HG03095 (cell line): ENCODE measurements around the gene AFAP1.
"Not testable (repeated sequence)": the region's sequence is repeated elsewhere in the genome, so short reads cannot be mapped to it uniquely, and the experiment has no call there.

ENCODE experiments used
- ATAC-seq: cut with Tn5 transposase; IDR thresholded peaks from one replicate; pipeline ENCODE4 v1.9.1; 2021; ENCODE audit warnings: moderate library complexity; ENCODE audit not compliant: unreplicated experiment

AFAP1 gene

DNA sequence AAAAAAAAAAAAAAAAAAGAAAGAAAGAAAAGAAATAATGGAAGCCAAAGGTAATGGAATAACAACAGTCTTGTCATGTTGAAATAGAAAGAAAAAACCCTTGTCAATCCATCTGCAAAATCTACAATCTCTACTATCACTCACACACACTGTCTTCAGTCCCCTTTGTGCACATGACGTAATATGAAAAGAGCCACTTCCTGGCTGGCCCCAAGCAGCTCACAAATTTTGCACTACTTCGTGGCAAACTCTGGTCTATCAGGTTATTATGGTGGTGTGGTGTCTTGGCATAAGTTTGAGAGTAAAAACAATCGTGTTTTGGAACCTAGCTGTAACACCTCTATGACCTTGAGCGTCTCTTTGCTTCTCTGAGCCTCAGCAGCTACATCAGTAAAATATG is 8.3 kb upstream of the AFAP1 start:
- ATAC-seq = no peak

DNA sequence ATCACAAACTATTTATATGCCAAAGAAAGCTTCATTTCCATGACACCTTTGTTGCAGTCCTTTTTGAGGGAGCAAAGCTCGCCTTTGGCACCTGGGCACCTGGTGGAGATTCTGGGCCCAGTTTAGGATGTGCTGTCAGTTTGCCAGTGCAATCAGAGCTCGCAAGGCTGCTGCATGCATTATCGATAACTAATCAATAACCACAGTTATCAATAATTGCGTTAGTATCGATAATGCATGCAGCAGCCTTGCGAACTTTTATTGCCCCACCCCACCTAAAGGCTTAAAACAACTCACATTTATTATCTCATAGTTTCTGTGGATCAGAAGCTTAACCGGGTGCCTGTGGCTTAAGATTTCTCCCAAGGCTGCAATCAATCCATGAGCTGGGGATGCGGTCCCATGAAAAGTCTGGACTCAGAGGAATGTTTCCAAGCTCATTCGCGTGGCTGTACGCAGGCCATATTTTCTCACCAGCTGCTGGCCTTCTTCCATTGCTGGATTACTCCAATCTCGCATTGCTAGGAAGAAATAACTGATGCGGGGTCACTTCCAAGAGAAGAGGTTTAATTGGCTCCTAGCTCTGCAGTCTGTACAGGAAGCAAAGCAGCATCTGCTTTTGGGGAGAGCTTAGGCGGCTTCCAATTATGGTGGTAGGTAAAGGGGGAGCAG is 6.2 kb upstream of the AFAP1 start:
- ATAC-seq = no peak

DNA sequence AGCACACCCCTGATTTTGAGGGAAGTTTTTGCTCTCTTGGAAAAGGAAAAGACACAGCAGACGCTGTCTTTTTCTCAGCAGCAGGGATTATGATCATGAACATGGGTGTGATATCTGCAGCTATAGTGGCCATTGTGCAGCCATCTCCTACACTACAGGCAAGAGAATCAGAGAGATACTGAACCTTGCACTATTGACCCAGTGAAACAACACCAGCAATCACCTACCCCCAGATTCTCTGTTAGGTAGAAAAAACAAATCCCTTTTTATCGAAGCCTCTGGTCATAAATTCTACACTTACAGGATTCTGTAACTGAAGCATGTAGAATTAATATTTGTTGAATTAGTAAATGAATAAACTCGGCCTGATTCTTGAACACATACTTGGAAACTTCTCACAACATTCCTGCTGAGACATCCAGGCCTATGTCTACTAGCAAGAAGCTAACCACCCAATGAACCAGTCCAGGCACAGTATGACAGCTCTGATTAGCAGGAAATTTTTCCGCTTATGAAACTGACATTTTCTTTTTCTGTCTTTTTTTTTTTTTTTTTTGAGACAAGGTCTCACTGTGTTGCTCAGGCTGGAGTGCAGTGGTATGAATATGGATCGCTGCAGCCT is 5.0 kb upstream of the AFAP1 start:
- no peak for ATAC-seq

DNA sequence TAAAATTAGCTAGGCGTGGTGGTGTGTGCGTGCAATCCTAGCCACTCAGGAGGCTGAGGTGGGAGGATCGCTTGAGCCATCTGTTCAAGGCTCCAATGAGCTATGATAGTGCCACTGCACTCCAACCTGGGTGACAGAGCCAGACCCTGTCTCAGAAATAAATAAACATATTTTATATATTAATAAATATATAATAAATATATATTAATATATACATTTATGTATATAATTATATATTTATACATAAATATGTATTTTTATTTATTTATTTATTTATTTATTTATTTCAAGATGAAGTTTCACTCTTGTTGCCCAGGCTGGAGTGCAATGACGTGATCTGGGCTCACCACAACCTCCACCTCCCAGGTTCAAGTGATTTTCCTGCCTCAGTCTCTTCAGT is 4.0 kb upstream of the AFAP1 start:
- not testable (repeated sequence) for ATAC-seq

DNA sequence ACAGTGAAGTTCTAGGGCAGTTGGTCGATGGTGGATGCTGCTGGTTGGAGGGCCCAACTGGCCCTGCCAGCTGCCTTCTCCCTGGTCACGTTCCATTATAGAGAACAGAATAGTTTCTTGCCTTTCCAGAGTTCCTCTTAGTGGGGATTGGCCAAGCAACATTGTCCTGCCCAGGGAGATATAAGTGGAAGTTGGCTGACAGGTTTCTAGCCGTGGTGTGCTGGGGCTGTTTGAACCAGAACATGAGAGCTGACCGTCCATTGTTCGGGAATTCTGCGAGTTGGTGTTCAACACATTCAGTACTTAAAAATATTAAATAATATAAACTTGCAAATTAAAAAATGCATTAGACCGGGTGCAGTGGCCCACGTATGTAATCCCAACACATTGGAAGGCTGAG is 3.5 kb upstream of the AFAP1 start:
- ATAC-seq = no peak

DNA sequence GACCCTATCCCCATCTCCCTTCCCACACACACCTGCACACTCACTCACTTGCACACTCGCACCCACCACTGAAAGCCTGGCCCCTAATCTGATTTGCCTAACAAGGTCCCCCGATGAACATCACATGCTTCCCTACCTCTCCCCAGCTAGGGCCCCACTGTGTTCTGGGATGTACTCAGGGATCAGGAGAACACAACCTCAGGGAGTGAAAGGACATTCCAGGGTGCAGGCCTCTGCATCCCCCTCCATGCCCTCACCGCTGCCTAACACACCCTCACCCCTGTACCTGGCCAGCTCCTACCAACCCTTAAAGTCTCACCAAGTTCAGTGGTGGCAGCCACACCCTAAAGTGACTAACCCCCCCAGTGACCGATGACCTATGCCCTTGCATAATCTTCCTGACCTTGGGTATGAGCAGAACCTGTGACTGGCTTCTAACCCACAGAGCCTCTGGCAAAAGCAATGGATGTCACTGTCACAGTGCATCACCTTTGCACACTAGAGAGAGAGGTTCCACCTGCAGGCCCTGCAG is 2.4 kb upstream of the AFAP1 start:
- ATAC-seq = no peak

DNA sequence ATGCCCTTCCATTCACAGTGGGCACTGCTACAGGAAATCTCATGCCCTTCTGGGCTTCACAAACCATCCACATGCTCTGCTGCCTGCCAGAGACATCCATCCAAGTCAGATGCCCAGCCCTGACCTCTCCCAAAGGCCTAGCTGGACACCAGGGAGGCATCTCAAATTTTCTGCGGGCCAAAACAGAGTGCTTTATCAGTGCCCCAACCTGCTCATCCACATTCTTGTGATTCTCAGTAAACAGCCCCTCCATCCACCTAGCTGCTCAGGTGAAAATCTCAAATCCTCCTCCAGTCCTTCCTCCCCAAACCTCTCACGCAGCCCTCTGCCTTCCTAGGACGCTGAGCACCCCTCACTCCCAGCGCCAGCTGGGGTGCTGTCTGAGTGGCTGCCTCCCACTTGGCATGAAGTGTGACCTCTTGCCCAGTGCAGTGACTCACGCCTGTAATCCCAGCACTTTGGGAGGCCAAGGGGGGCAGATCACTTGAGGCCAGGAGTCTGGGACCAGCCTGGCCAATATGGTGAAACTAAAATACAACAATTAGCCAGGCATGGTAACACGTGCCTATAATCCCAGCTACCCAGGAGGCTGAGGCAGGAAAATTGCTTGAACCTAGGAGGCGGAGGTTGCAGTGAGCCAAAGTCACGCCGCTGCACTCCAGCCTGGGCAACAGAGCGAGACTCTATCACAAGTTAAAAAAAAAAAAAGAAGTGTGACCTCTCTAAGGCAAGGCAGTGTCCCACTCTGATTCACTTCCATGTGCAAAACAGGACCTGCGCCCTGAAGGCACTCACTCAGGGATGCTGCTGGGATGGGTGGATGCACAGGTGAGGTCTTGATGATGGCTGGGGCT is 1.7 kb upstream of the AFAP1 start:
- ATAC-seq = no peak

DNA sequence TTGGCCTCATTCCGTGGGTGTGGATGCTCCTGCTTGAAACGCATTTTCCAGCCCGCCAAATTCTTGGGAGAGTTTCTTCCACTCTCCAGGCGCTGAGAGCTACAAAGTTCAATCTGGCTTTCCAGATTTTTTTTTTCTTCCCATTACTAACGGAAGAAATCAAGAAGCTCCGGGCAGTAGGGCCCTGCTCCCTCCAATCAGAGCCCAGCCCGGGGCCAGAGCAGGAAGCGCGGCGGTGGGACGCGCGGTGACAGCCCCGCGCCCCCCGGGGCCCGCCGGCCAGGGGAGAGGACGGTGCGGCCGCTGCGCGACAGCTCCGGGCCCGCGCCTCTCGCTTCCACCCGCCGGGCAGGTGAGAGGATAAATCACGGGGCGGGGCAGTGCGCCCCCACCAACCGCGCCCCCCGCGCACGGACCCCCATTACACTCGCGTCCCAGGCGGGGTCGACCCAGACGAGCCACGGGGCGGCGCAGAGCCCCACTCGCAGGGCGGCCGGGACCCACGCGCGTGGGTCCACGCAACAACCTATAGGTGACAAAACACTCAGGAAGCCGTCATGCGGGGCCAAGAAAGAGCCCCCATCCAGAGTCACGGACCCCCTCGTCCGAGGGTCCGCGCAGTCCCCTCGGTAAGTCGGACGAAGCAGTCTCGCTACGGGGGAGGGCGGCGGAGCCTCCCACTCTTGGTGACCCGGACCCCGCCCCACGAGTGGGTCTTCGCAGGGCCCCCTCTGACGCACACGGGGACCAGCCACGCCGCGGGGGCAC is 868 bp downstream of the AFAP1 start:
- ATAC-seq = no peak

DNA sequence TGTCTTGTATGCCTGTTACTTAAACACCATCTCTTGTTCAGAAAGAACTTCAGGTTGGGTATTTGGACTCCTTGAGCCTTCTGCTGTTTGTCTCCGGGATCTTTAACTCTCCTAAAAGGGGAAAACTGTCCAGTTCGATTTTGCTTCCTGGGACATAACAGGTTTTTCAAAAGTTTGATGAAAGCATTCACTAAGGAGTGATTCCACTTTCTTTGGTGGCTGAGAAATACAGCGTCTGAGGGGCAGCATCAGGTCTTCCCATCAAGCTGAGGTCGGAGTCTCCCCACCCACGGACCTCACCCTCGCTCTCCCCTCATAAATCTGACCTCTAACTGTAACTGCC is 1.4 kb downstream of the AFAP1 start:
- ATAC-seq = no peak

DNA sequence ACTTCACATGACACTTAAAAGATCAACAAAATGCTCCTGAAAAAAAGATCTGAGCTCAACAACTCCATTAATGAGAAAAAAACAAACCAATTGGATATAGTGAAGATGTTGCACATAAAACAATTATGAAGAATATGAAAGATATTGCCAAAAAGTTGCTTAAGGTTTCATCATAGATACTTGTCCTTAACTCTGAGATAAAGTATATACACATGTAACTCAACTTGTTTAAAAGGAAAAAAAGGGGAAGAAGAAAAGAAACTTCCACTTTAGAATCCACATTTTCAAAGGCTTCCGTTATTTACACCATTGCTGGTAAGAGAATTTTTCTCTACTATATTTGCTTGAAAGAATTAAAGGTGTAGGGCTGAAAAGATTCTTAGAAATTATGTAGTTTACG is 2.7 kb downstream of the AFAP1 start:
- ATAC-seq = no peak

DNA sequence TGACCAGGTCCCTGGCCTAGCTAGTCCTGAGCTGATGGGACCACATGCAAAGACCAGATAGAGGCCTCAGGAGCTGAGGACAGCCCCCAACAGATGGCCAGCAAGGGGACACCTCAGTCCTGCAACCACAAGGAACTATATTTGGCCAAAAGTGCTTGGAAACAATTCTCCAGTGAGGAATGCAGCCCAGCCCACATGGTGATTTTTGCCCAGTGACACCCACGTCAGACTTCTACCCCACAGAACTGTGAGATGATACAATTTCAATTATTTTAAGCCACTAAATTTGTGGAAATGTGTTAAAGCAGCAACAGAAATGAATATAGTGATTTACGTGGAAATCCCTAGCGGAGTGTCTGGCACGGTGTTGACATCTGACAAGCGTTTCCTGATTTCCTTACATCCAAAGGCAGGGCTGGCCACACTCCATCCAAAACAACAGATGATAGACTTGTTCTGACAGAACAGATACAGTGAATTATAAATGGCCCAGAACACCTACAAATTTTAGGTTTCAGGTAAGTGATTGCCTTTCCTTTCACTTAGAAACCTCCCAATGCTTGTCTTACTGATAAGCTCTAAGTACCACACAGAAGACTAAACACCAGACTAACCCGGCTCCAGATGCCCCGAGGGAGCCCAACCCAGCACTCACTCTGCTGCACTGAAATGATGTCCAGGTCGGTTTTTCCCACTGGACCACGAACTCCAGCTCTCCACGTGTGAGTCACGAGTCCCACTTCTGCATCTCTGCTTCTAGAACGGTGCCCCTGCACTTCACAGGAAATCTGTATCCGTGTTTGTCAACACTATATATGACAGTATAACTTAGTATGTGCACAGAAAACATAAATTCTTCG is 5.8 kb downstream of the AFAP1 start:
- ATAC-seq = no peak

DNA sequence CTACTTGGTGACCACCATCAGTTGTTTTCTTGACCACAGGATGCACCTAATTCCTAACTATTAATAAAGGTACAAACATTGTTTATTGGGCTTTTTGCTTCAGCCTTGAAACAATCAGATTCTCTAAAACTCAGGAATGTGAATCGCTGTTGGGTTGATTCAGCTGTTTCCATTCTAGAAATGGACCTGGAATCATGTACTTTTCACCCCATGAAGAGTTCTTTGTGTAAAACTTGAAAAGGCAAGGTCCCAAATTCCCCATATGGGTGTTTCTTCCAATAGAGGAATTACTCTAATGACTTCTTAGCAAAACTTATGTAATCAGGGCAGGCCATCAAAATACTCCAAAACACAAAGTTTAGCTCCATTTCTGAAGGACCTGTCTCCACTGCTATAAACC is 7.4 kb downstream of the AFAP1 start:
- ATAC-seq = no peak

DNA sequence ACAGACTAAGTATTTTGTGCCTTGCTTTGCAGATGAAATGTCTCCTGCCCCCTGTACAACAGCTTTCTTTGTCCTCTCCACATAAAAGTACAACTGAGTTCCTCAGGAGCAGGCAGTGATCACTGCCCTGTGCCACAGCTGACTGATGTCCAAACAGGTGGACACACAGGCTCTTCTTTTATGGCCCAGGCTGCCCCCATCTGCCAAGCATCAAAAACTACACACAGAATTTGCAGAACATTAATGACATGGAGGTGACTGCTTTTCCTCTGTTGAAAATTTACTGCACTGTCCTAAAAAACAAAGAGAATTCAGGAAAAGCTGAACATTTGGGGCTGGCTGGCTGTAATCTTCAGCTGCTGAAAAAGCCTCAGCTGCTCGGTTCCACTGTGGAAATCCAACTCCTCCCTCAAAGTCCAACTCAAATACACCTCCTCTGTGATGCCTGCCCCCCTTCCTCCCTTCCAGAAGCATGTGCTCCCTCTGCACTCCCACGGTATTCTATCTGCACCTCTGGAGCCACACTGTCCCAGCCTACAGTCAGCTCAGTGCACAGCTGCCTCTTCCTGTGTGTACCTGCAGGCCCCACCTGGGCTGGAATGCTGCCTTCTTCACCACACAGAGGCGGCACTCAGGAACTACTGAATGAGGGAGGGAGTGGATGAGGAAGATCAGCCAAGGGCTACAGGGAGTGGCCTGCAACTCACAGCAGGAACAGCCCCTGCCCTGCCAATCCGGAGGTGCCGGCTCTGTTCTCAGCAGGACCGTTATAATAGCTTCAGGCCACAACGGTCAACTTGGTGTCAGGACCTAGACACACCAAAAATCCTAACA is 10.3 kb downstream of the AFAP1 start:
- ATAC-seq = no peak

DNA sequence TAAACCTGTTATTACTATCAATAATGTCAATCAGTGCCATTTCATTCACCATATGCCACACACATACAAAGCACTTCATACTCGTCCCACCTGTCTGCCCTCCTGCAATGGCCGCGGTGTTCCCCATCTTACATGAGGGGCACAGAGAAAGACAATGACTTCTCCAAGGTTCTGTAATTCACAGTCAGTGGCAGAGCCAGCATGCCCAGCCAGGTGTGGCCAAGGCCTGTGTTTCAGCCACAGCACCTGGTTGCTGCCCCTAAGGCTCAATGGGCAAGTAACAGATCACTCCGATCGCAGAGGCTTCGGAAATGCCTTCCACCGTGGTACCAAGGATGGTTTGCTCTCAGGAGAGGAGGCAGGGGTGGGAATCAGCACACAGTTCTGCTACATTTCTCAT is 10.9 kb downstream of the AFAP1 start:
- no peak for ATAC-seq

DNA sequence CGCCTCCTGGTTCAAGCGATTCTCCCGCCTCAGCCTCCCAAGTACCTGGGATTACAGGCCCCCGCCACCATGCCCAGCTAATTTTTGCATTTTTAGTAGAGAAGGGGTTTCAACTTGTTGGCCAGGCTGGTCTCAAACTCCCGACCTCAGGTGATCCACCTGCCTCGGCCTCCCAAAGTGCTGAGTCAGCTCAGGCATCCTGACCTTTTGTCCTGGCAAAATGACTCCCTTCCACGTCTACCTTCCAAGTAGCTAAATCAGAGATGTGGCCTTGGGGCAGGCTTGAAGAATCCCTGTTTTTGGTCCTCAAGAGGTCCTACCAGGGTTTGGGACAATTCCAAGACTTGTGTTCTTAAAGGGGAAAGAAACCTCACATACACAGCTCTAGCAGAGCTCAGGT is 12.8 kb downstream of the AFAP1 start:
- no peak for ATAC-seq

DNA sequence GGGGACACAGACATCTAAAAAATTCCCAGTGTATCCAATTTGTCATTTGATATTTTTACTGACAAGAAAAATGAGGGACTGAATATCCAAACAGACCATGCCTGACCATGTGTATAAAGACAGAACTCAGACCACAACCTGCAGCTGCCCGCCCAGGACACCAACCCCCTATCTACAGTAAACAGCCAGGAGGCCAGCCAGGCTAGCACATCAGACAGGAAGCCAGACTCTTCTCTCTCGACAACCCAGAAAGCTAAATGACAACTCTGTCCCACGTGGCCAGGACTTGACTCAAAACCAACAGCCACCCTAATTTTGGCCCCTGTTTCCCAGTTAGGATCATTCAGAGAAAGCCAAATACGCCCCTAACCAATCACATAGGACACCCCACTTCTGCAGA is 15.1 kb downstream of the AFAP1 start:
- ATAC-seq = no peak

DNA sequence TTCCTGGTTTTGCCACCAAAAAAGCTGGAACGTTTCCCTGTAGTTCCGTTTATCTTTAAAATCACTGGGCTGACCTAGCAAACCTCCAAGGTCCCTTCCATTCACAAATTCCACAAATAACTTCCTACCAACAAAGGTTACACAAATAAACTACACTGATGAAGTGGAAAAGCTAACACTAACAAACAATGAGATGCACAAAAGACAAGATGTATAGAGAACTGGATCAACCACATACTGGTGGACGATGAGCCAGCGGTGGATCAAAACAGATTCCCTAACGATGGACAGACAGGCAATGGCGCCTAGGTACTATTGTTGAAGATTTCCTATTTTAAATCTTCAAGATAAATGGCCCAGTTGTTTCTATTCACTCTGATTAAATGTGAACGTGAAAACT is 15.5 kb downstream of the AFAP1 start:
- no peak for ATAC-seq

DNA sequence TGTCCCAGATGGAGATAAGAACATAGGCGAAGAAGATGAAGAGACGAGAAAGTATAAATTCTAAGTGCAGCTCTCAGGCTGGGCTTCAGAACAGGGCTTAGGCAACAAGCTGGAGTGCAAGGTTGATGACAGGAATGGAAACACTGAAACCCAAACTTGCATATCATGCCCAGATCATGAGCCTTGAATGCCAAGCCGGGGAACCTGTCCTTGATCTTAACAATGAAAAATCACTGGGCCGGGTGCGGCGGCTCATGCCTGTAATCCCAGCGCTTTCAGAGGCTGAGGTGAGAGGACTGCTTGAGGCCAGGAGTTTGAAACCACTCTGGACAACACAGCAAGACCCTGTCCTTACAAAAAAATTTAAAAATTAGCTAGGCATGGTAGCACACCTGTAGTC is 17.2 kb downstream of the AFAP1 start:
- ATAC-seq = no peak

DNA sequence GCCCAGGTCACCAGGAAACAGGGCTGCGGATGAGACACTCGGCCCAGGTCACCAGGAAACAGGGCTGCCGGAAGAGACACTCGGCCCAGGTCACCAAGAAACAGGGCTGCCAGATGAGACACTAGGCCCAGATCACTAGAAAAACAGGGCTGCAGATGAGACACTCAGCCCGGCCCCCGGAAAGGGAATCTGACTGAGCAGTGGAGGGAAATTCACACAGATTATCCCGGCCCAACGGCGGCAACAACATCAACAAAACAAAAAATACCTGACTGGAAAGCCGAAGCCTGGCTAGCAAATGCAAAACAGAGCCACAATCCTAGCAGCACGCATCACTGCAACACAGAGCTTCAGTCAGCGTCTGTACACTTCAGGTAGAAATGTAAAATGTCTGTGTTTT is 20.7 kb downstream of the AFAP1 start:
- no peak for ATAC-seq
